GM19438 (cell line): ENCODE measurements around the gene CYTH1.

ENCODE experiments used
- ATAC-seq: cut with Tn5 transposase; IDR thresholded peaks from one replicate; pipeline ENCODE4 v1.9.1; 2021; ENCODE audit warnings: low read depth; ENCODE audit not compliant: unreplicated experiment

CYTH1 gene

GRCh38 chr17:78738698-78739097 is 43.4 kb downstream of the CYTH1 start:
- ATAC-seq: no peak

- no peak for ATAC-seq
These were observed 43.8 kb downstream of the CYTH1 start for GRCh38 chr17:78738278-78738677.

GRCh38 chr17:78737332-78737731 is 44.7 kb downstream of the CYTH1 start:
- no peak for ATAC-seq

GRCh38 chr17:78736526-78737079 is 45.5 kb downstream of the CYTH1 start:
- ATAC-seq: peak; percentile 44

GRCh38 chr17:78735832-78736525 is 46.1 kb downstream of the CYTH1 start:
- no peak for ATAC-seq

- ATAC-seq: no peak
These were observed 47.1 kb downstream of the CYTH1 start for GRCh38 chr17:78734793-78735641.

GRCh38 chr17:78732354-78732753 is 49.7 kb downstream of the CYTH1 start:
- no peak for ATAC-seq

- no peak for ATAC-seq
These were observed 50.2 kb downstream of the CYTH1 start for GRCh38 chr17:78731904-78732303.

GRCh38 chr17:78729641-78730040 is 52.4 kb downstream of the CYTH1 start:
- ATAC-seq: no peak

- ATAC-seq: no peak
These were observed 53.6 kb downstream of the CYTH1 start for GRCh38 chr17:78728495-78728894.

GRCh38 chr17:78727476-78728229 is 54.4 kb downstream of the CYTH1 start:
- no peak for ATAC-seq

- no peak for ATAC-seq
These were observed 55.0 kb downstream of the CYTH1 start for GRCh38 chr17:78727057-78727456.

GRCh38 chr17:78726513-78726912 is 55.6 kb downstream of the CYTH1 start:
- no peak for ATAC-seq

- no peak for ATAC-seq
These were observed 56.5 kb downstream of the CYTH1 start for GRCh38 chr17:78725448-78726021.

GRCh38 chr17:78724999-78725398 is 57.1 kb downstream of the CYTH1 start:
- no peak for ATAC-seq

GRCh38 chr17:78724544-78724943 is 57.5 kb downstream of the CYTH1 start:
- ATAC-seq: no peak

GRCh38 chr17:78723957-78724356 is 58.1 kb downstream of the CYTH1 start:
- no peak for ATAC-seq

- ATAC-seq: no peak
These were observed 58.9 kb downstream of the CYTH1 start for GRCh38 chr17:78723001-78723796.

GRCh38 chr17:78722246-78722761 is 59.8 kb downstream of the CYTH1 start:
- no peak for ATAC-seq
